ENCODE results near the gene IFFO2.

IFFO2 gene

DNA sequence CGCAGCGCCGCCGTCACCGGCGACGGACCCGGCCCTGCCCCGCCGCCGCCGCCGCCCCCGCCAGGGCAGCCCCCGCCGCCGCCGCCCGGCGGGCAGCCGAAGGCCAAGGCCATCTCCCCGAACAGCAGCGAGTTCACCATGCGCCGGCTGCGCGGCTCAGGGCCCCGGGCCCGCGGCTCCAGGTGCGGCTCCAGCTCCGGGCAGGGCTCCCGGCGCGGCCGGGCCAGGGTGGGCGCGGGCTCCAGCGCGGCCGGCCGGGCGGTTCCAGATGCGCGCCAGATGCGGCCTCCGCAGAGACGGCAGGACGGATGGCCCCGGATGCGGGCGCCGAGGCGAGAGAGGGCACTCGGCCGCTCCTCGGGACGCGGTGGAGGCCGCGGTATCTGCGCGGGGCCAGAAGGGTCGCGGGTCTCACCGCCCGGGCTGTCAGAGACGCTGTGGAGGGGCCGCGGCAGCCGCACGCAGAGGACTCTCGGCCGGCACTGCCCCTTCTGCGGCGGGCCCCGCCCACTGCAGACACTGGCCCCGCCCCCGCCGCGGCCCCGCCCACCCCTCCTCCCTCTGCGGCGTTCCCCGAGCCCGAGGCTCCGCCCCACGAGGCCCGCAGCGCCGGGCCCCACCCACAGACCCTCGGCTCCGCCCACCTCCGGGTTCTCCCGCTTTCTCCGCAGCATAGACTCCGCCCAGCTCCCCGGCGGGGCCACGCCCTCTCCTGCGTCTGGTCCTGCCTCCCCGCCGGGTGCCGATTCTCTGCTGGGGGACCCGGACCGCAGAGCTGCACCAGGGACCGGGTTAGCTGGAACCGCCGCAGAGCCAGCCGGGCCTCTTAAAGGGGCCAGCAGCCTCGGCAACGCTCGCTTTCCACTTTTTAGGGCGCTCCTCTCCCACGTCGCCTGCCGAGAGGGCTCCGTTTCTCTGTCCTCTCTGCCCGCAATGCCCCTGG is at the start of gene IFFO2:
TSS of gene IFFO2 (minus strand) at position 484 of the 943 bp plus-strand sequence. CDS start at position 140, 344 bp downstream.
- peak; percentile 97 for DNase-seq (ENCODE audit: low spot score)

- DNase-seq (ENCODE audit: low spot score), result no peak
Observed at GRCh38 chr1:19006000-19006399, 49.5 kb upstream of the IFFO2 start.

DNA sequence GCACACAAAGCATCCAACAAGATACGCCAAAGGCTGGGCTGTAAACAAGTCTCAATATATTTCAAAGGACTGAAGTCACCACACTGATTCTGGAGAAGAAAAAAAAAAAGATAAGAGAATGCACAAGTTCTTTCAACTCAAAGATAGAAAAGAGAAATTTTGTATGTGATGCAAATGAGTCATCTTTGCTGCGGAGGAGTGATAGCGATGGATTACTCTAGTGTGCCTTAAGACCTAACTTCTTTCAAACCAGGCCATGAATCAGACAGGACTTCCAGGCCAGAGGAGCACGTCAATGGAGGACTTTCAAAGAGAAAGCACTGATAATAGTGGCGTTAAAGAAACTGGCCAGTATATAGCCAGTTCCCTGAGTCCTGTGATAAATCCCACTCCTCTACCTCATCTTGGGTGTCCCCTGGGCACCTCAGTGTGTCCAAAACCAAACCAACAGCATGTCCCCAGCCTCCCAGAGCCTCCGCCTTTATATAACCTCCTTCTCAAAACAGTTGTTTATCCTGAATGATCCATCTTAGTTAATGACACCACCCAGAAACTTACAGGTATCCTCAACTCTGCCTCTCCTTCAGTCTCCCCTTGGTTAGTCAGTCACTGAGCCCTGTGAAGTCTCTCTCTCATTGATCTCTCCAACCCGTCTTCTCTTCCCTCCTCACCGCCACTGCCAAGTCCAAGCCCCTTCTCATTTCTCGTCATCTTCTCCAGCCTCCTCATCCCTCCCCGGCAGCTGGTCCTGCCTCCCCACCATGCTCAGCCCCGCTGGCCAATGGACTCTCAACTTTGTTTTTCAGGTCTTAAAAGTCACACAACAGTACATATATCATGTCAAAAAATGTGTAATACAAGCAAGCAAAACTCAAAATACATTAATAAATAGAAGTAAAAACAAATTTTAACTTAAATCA is 47.2 kb upstream of the IFFO2 start:
- no peak for DNase-seq (ENCODE audit: low spot score)

GRCh38 chr1:19000065-19000464 is 43.6 kb upstream of the IFFO2 start:
- DNase-seq (ENCODE audit: low spot score), result no peak

- no peak for DNase-seq (ENCODE audit: low spot score)
Observed at GRCh38 chr1:18999359-18999758, 42.9 kb upstream of the IFFO2 start.

GRCh38 chr1:18998016-18998724 is 41.7 kb upstream of the IFFO2 start:
- no peak for DNase-seq (ENCODE audit: low spot score)

DNA sequence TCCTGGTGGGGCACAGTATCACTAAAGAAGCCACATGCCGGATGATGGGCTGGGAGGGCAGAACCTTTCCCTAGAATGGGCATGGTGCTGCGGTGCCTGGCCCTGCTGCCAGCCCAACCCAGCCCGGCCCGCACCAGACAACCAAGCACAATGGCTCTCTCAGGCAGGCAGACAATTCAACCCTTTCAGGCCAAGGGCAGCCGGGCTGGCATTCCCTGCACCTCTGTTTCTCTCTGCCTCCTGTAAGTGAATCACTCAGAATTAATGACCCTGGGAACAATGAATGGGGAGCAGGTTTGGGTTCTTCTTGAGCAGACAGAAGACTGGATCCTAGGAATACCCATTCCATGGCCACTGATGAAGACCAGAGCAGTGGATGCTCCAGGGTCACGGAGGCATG is 41.0 kb upstream of the IFFO2 start:
- DNase-seq (ENCODE audit: low spot score), result no peak

GRCh38 chr1:18996548-18997177 is 40.2 kb upstream of the IFFO2 start:
- no peak for DNase-seq (ENCODE audit: low spot score)

DNA sequence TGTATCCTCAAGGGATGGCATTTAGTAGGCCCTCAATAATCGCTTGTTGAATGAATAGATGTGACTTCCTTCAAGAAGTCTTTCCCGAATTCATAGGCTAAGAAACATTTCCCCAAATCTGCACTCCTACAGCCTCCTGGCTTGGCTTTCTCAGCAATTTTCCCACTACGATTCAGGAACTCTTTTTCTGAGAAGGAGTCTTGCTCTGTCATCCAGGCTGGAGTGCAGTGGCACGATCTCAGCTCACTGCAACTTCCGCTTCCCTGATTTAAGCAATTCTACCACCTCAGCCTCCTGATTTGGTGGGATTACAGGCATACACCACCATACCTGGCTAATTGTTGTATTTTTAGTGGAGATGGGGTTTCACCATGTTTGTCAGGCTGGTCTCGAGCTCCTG is 37.9 kb upstream of the IFFO2 start:
- no peak for DNase-seq (ENCODE audit: low spot score)

DNA sequence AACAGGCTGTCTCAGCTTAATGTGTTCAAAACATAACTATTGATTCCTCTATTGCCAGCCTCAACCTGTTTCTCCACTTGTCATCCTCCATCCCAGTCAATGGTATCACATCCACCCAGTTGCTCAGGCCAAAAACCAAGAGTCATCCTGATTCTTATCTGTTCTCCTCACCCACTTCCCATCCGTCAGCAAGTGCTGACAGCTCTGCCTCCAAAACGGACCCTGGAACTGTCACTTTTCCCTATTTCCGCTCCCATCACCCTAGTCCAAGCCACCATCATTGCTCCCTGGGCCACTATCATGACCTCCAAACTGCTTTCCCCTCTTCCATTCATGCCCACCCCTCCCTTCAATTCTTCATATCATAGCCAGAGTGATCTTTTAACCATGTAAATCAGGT is 36.2 kb upstream of the IFFO2 start:
- no peak for DNase-seq (ENCODE audit: low spot score)

- DNase-seq (ENCODE audit: low spot score), result no peak
Observed at GRCh38 chr1:18991585-18991984, 35.1 kb upstream of the IFFO2 start.

DNA sequence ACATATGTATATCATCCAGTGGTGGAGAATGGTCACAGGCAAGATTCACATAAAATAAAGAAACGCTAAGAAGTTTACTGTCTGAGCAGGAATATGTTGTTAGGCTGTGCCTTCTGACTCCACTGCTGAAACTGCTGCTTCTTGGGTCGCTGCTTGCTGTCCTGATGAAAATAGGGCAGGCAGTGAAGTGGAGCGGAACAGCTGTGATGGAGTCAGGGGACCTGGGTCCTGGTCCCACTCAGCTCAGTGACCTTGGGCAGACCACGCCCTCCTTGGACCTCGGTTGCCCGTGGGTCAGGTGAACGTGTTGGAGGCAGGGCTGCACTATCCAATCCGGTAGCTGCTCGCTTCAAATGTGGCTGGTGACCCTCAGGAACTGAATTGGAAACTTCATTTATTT is 33.4 kb upstream of the IFFO2 start:
- DNase-seq (ENCODE audit: low spot score), result no peak

- DNase-seq (ENCODE audit: low spot score), result no peak
Observed at GRCh38 chr1:18989176-18989799, 32.8 kb upstream of the IFFO2 start.

DNA sequence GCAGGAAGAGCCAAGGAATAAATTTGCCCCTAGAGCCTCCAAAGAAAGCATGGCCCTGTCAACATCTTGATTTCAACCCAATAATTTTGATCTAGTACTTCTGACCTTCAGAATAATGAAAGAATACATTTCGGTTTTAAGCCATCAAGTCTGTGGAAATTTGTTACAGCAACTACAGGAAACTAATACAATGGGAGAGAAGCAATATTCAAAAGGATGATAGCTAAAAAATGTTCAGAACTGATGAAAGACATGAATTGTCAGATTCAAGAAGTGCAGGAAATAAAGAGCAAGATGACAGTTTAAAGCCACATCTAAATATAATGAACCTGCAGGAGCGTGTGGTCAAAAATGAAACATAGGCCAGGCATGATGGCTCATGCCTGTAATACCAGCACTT is 24.8 kb upstream of the IFFO2 start:
- no peak for DNase-seq (ENCODE audit: low spot score)

GRCh38 chr1:18978706-18979105 is 22.2 kb upstream of the IFFO2 start:
- DNase-seq (ENCODE audit: low spot score), result no peak

- no peak for DNase-seq (ENCODE audit: low spot score)
Observed at GRCh38 chr1:18977428-18977827, 21.0 kb upstream of the IFFO2 start.

- no peak for DNase-seq (ENCODE audit: low spot score)
Observed at GRCh38 chr1:18976096-18976495, 19.6 kb upstream of the IFFO2 start.

- DNase-seq (ENCODE audit: low spot score), result no peak
Observed at GRCh38 chr1:18974606-18975005, 18.1 kb upstream of the IFFO2 start.

- DNase-seq (ENCODE audit: low spot score), result no peak
Observed at GRCh38 chr1:18974005-18974404, 17.5 kb upstream of the IFFO2 start.

DNA sequence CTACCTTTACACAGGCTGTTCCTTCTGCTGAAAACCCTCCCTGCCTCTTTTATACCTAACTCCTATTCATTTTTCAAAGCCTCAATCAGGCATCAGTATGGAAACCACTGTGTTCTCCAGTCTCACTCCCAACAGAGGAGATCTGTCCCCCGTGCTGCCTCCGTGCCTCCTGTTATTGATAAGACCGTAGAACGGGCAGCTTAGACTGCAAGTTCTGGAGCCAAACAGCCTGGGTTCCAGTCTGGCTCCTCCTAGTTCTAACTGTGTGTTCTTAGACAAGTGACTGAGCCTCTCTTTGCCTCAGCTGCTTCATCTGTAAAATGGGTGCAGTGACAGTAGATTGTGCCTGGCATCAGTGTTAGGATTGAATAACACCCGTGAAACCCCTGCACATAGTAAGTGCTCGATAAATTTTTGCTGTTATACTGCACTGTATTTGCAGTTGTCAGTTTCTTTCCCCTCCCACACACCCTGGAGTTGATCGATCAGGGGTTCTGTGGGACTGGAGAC is 17.0 kb upstream of the IFFO2 start:
- no peak for DNase-seq (ENCODE audit: low spot score)

- DNase-seq (ENCODE audit: low spot score), result no peak
Observed at GRCh38 chr1:18972991-18973390, 16.5 kb upstream of the IFFO2 start.

Data from LoVo (cell line).